Stimulated activated CD4-positive, alpha-beta T cell treated with anti-CD3 and anti-CD28 coated beads, Interleukin-1b, Interleukin-23, amount 100 ng/mL, for 48 hours (primary cell): Measurements from ENCODE around the gene EIF3I.
A peak's percentile ranks its signal among the peaks of the same experiment; 100 is the strongest.

Experiments
- DNase-seq: peaks from one replicate; pipeline ENCODE4 v3.0.0-alpha.2; 2020

EIF3I gene

GRCh38 chr1:32221980-32222755 lies at the start of gene EIF3I, which contains the start of gene TMEM234:
TSS of gene EIF3I (plus strand) at chr1:32222407. CDS start at chr1:32222442, 35 bp downstream.
TSS of gene TMEM234 (minus strand) at chr1:32222353. CDS start at chr1:32222322, 31 bp downstream.
- DNase-seq = peak; percentile 91

- no peak for DNase-seq
Observed at GRCh38 chr1:32172621-32173245, 49.5 kb upstream of the EIF3I start.

DNA sequence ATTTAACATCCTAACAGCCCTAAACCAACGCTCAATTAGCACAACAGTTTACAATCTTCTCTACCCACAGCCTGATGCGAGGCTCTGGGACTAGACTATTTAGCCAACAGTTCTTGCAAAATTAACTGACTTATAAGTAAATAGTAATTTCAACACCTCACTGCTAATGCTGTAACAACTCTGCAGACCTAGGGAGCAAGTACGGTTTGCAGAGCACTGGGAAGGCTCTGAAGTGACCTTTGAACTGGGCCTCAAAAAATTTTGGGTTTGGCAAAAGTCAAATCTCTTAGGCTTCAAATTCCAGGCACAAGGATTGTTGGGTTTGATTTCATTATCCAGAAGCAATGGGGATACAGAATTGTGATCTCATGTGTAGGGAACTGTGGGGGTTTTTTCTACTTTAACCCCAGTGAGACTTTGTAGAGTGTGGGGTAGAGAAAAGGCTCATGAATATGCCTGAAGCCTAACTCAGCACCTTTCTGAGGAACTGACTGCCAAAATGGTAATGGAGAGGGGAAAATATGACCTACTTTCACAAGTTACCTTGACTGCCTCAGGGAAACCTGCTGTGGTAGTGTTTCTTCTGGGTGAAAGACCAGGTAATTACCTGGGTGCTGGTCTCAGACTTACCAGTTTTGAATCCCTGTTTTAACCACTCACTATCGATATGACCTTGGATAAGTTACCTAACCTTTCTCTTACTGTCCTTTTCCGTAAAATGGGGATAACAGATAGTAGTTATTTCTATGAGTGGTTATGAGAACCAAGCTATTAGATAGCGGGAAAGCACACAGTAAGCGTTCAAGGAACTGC lies 43.6 kb upstream of the EIF3I start:
- no peak for DNase-seq

GRCh38 chr1:32179193-32179442 lies 43.1 kb upstream of the EIF3I start:
- DNase-seq = no peak

DNA sequence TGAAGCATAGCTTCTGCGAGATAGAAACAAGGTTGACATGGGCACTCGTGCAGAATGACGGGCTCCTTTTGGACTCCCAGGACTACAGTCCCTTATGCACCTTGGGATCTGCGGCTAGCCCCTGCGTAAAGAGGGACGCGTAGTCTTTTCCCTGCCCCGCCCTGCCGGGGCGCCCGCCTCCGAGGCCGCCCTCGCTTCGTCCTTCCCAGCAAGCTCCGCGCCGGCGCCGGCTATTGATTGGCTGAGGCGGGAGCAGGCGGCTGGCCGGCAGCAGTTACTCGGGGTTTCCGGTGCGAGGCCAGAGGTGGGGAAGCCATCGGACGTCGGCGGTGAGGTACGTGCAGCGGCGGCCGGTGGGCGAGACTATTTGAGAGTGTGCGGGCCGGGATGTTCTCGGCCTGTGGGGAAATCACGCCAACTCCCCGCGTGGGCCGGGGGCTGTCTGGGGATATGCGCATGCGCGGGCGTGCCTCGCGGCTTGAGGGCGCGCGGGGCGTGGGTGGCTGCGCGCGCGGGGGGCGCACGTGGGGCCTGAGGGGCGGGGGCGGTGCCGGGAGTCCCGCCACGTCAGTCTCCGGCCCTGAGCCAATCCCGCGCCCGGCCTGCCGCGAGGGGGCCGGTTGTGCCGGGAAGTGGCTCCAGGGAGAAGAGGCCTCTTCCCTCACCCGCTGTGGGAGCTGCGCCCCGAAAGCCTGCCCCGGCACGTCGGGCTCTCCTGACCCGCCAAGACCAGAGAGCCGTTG lies 42.6 kb upstream of the EIF3I start, which contains the start of gene TXLNA:
Gene TXLNA, plus strand, starts transcription at position 233 of the 743 bp plus-strand sequence. CDS start 671 bp downstream, outside the sequence.
- peak; percentile 93 for DNase-seq

GRCh38 chr1:32180186-32181060 lies 41.8 kb upstream of the EIF3I start:
- peak; percentile 52 for DNase-seq

GRCh38 chr1:32181065-32181464 lies 41.1 kb upstream of the EIF3I start:
- no peak for DNase-seq

- DNase-seq = no peak
Observed at GRCh38 chr1:32181563-32181962, 40.6 kb upstream of the EIF3I start.

DNA sequence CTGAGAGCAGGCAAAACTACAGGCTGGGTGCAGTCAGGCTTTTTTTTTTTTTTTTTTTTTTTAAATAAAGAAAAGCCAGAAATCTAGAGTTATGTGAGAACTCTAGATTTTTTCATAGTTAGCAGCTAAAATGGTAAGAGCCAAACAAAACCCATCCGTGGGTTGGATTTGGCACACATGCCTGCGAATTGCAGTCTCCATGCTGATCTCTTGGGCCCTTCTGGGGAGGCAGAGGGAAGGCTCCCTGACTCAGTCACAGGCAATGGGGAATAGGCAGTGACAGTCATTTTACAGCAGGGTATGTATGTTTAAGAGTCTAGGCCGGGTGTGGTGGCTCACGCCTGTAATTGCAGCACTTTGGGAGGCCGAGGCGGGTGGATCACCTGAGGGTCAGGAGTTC lies 40.1 kb upstream of the EIF3I start:
- no peak for DNase-seq

DNA sequence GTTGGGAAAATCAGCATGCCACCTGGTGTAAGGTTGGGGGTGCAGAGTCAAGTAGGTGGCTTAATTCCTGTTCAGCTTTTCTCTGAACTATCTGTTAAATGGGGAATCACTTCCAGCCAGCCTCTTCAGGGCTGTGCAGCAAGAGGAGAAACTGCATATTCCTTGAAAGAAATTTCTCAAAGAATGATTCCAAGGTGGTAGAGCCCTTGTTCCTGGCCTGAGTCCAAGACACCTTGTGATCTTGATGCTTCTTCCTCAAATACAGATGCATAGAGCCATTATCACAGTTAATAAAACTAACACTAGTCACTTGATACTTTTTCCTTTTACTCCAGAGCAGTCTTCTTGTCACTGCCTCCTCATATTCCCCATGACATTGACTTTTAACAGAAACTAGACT lies 37.6 kb upstream of the EIF3I start:
- no peak for DNase-seq

DNA sequence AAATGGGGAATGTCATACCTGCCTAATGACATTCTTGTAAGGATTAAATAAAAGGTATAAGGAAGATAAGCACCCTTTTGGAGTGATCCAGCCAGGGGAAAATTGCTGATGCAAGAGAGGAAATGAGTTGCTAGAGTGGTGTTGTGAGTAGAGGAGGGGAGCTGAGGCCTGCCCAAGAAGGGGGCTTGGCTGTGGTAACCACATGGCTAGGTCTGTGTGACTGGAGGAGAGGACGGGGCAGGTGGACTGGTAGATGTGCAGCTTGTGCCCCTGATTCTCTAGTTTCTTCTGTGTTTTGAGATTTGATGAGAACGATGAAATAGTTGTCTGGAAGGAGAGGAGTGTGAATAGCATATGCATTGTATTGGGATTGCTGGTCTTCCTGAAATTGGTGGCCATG lies 36.1 kb upstream of the EIF3I start:
- no peak for DNase-seq

DNA sequence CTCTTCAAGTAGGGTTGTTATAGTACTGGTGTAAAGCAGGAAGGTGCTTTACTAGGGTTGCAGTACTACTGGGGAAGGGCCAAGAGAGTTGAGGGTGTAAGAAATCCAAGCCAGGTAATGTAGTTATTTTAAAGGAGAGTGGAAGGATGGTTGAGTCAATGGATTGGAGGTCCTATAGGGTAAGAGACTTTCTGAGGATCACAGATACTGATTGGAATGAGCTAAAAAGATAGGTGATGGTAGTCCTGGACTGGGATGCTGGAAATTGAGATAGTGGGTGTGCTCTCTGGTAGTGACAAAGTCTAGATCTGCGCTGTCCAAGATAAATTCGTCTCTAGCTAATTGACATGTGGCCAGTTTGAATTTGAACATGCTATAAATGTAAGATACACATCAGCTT lies 35.7 kb upstream of the EIF3I start:
- no peak for DNase-seq

- no peak for DNase-seq
Observed at GRCh38 chr1:32187850-32188249, 34.4 kb upstream of the EIF3I start.

DNA sequence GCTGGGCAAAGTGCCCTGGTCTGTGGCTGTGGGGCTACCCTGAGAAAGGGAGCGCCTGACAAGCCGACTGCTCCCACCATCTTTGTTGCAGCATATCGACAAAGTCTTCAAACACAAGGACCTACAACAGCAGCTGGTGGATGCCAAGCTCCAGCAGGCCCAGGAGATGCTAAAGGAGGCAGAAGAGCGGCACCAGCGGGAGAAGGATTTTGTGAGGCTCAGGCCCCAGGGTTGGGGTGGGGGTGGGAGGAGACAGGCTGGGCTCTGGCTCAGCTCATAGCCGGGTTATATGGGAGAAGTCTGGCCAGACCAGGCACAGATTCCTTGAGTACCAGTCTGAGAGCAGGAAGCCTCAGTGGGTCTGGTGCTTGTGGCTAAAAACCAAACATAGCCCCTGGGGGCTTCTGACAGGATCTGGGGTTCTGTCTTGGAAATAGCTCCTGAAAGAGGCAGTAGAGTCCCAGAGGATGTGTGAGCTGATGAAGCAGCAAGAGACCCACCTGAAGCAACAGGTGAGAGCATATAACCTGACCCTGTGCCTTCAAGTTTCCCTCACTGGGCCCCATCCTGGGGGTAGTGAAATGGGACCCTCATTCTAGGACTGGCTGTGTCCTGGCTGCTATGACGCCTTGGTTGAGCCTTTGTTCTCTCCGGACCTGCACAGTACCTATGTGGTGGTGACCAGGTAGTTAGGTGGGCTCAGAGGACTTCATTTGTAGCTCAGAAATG lies 29.8 kb upstream of the EIF3I start:
- DNase-seq = no peak

DNA sequence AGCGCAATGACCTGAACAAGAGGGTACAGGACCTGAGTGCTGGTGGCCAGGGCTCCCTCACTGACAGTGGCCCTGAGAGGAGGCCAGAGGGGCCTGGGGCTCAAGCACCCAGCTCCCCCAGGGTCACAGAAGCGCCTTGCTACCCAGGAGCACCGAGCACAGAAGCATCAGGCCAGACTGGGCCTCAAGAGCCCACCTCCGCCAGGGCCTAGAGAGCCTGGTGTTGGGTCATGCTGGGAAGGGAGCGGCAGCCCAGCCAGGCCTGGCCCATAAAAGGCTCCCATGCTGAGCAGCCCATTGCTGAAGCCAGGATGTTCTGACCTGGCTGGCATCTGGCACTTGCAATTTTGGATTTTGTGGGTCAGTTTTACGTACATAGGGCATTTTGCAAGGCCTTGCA lies 27.2 kb upstream of the EIF3I start:
- no peak for DNase-seq

DNA sequence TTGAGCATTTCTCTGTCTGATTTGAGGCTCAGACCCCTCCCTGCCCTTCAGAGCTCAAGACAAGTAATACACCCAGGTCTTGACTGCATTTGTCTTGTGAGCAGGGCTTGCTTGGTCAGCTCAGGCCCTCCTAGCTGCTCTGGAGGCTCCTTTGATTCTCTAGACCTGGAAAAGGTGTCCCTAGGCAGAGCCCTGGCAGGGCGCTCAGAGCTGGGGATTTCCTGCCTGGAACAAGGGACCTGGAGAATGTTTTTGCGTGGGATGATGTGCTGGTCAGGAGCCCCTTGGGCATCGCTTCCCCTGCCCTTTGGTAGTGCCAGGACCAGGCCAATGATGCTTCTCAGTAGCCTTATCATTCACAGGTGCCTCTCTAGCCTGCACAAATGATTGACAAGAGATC lies 26.7 kb upstream of the EIF3I start:
- no peak for DNase-seq

DNA sequence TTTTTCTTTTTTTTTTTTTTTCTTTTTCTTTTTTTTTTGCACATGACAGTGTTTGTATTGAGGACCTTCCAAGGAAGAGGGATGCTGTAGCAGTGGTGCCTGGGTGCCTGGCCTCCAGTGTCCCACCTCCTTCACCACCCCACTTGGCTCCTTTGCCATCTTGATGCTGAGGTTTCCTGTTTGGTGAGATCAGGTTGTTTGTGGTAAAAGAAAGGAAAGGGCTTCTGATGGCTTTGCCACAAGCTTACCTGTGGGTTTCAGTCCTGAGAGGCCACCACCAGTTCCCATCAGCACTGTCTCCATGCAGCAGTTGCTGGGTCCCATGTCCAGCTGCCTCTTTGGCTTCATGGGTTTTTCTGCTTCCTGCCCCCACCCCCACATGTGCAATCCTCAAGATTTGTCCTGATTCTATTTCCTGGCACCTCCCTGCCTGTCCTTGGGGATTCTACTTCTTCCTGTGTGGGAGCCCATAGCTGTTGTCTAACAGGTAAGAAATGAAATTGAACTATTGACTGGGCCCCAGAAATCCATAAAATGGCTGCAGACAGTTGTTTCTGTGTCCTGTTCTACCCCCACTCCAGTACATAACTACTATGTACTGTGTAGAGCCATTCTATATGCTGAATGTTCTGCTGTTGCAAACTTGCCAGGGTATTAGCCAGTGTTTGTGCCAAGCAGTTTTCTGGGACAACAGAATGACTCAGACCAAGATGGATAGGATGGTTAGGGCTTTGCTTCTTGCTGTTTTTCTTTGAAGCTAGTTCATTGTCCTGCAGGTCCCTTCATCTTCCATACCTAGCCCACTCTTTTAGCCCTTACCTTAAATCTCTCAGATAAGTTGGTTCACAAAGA lies 26.0 kb upstream of the EIF3I start:
- DNase-seq = no peak

DNA sequence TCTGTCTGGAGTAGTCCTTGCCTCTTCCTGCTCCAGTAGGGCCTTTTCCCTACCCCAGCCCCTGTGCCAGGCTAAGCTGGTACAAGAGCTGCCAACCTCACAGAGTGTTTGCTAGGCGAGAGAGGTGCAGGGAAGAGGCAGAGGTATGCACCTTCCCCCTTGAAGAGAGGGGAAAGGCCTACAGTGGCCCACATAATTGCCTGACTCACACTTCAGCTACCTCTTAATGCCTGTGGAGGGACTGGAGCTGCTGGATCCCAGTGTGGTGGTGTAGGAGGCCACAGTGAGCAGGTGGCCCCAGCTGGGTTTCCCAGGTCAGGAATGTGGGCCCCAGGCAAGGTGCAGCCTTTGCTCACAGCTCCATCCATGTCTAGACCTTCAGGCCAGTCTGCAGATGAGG lies 25.1 kb upstream of the EIF3I start:
- no peak for DNase-seq

GRCh38 chr1:32197837-32198236 lies 24.4 kb upstream of the EIF3I start:
- DNase-seq = no peak
